Measurements from ENCODE around the gene MYO7B. TPM values are rescaled to one million over a fixed set of nuclear protein-coding genes. Genes with fewer than 3 reads are reported as not detected.

Gene MYO7B
- total RNA-seq, 1 experiment from 2014 or later, result 28.0 TPM

GRCh38 chr2:127545796-127546195 is 10.3 kb downstream of the MYO7B start:
- TF ChIP-seq CTCF (conservative IDR thresholded peaks at IDR 0.05; ENCODE audit: low read depth, low read length), result no peak
- no peak for TF ChIP-seq EZH2 (IDR thresholded peaks at IDR 0.05; ENCODE audit: low read length, unreplicated experiment)
- TF ChIP-seq EZH2phosphoT487 (IDR thresholded peaks at IDR 0.05; ENCODE audit: borderline replicate concordance, low read length), result no peak
- no peak overlapping the region for H3K27ac ChIP-seq (ENCODE audit: low read length)
- DNase-seq (no peak), ATAC-seq (no peak)
- no TSS peak for BruUV-seq (replicated peaks)
- H3K36me3 ChIP-seq (ENCODE audit: low read depth, low read length), result no peaks in the 10 kb centered on the region
- H3K9ac ChIP-seq (ENCODE audit: low read length), result no peak overlapping the region
- no peaks in the 10 kb centered on the region for H3K9me2 ChIP-seq (replicated peaks; ENCODE audit: low read length)
- no peaks in the 10 kb centered on the region for H3K79me2 ChIP-seq (ENCODE audit: low read length)
- intact Hi-C loops (cut with micrococcal nuclease), result no loop called here
- H2AFZ ChIP-seq (ENCODE audit: low read length), result no peak overlapping the region
- no peaks in the 10 kb centered on the region for H3K9me3 ChIP-seq (ENCODE audit: low read length)
- H4K20me1 ChIP-seq (ENCODE audit: low read length), result no peaks in the 10 kb centered on the region
- ChIA-PET CTCF (no interaction called here), POLR2A (ENCODE audit: unreplicated experiment) (no interaction called here)
- no peak overlapping the region for H3K4me3 ChIP-seq (ENCODE audit: low read length)
- no peaks in the 10 kb centered on the region for H3K4me1 ChIP-seq (ENCODE audit: insufficient read depth, low read length)
- no peak overlapping the region for H3K4me2 ChIP-seq (ENCODE audit: low read length)
- no peaks in the 10 kb centered on the region for H3K27me3 ChIP-seq (ENCODE audit: low read length)
- H3F3A ChIP-seq (ENCODE audit: low read length, unreplicated experiment), result no peaks in the 10 kb centered on the region

DNA sequence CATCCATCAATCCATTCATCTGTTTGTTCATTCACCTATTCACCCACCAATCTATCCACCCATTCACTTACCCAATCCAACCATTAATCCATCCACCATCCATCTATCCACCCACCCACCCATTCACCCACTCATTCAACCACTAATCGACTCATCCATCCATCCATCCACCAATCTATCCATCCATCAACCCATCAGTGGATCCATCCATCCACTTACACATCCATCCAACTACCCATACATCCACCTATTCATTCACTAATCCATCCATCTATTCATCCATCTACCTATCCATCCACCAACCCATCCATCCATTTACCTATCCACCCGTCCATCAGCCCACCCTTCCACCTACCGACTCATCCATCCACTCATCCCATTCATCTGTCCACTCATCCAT is 11.3 kb downstream of the MYO7B start:
- Histone ChIP-seq H3K9ac (ENCODE audit: low read length) (no peak overlapping the region), H3K9me2 (replicated peaks; ENCODE audit: low read length) (no peaks in the 10 kb centered on the region), H3K27ac (ENCODE audit: low read length) (no peak overlapping the region), H3K9me3 (ENCODE audit: low read length) (no peaks in the 10 kb centered on the region), H3F3A (ENCODE audit: low read length, unreplicated experiment) (no peaks in the 10 kb centered on the region), H3K4me2 (ENCODE audit: low read length) (no peak overlapping the region), H3K36me3 (ENCODE audit: low read depth, low read length) (no peaks in the 10 kb centered on the region), H3K4me3 (ENCODE audit: low read length) (no peak overlapping the region), H3K4me1 (ENCODE audit: insufficient read depth, low read length) (no peaks in the 10 kb centered on the region), H4K20me1 (ENCODE audit: low read length) (no peaks in the 10 kb centered on the region), H3K27me3 (ENCODE audit: low read length) (no peaks in the 10 kb centered on the region), H3K79me2 (ENCODE audit: low read length) (no peaks in the 10 kb centered on the region), H2AFZ (ENCODE audit: low read length) (no peak overlapping the region)
- no TSS peak for BruUV-seq (replicated peaks)
- DNase-seq (no peak), ATAC-seq (no peak)
- ChIA-PET CTCF (no interaction called here), POLR2A (ENCODE audit: unreplicated experiment) (no interaction called here)
- no peak for TF ChIP-seq EZH2phosphoT487 (IDR thresholded peaks at IDR 0.05; ENCODE audit: borderline replicate concordance, low read length)
- TF ChIP-seq EZH2 (IDR thresholded peaks at IDR 0.05; ENCODE audit: low read length, unreplicated experiment), result no peak
- TF ChIP-seq CTCF (conservative IDR thresholded peaks at IDR 0.05; ENCODE audit: low read depth, low read length), result no peak
- intact Hi-C loops (cut with micrococcal nuclease), result no loop called here

- H3K27me3 ChIP-seq (ENCODE audit: low read length), result no peaks in the 10 kb centered on the region
- H3K4me2 ChIP-seq (ENCODE audit: low read length), result no peak overlapping the region
- no peaks in the 10 kb centered on the region for H3K79me2 ChIP-seq (ENCODE audit: low read length)
- DNase-seq (no peak), ATAC-seq (no peak)
- TF ChIP-seq CTCF (conservative IDR thresholded peaks at IDR 0.05; ENCODE audit: low read depth, low read length) (no peak), EZH2 (IDR thresholded peaks at IDR 0.05; ENCODE audit: low read length, unreplicated experiment) (no peak), EZH2phosphoT487 (IDR thresholded peaks at IDR 0.05; ENCODE audit: borderline replicate concordance, low read length) (no peak)
- intact Hi-C loops (cut with micrococcal nuclease), result no loop called here
- ChIA-PET CTCF (no interaction called here), POLR2A (ENCODE audit: unreplicated experiment) (no interaction called here)
- no TSS peak for BruUV-seq (replicated peaks)
- no peaks in the 10 kb centered on the region for H3K9me3 ChIP-seq (ENCODE audit: low read length)
- no peak overlapping the region for H3K4me3 ChIP-seq (ENCODE audit: low read length)
- no peaks in the 10 kb centered on the region for H3F3A ChIP-seq (ENCODE audit: low read length, unreplicated experiment)
- H2AFZ ChIP-seq (ENCODE audit: low read length), result no peak overlapping the region
- no peaks in the 10 kb centered on the region for H3K36me3 ChIP-seq (ENCODE audit: low read depth, low read length)
- no peaks in the 10 kb centered on the region for H3K4me1 ChIP-seq (ENCODE audit: insufficient read depth, low read length)
- H3K9ac ChIP-seq (ENCODE audit: low read length), result no peak overlapping the region
- no peak overlapping the region for H3K27ac ChIP-seq (ENCODE audit: low read length)
- no peaks in the 10 kb centered on the region for H4K20me1 ChIP-seq (ENCODE audit: low read length)
- no peaks in the 10 kb centered on the region for H3K9me2 ChIP-seq (replicated peaks; ENCODE audit: low read length)
These were observed 15.9 kb downstream of the MYO7B start for GRCh38 chr2:127551221-127551930.
